Tibial nerve (tissue), 4 donors: ENCODE results near the gene WDR64.

Experiments
- EP300 ChIP-seq, 2 donors: sonication (generic); formaldehyde crosslinking; IDR thresholded peaks; one replicate each; pipeline ENCODE4 v1.6.1; 2017; ENCODE audit warnings: antibody characterized with exemption in 2 of 2, mild to moderate bottlenecking in 1 of 2
- POLR2A ChIP-seq, 2 donors: fragments of 450-650 bp; IDR thresholded peaks; one replicate each; pipeline ENCODE4 v1.6.1; 2017; ENCODE audit warnings: antibody characterized with exemption in 2 of 2, mild to moderate bottlenecking in 2 of 2, moderate library complexity in 2 of 2
- TF ChIP-seq, protein P1 (sequence below), 5 experiments: fragments of 200-600 bp in 3 of 5; fragments of 450-650 bp in 2 of 5; sonication (generic) in 3 of 5; IDR thresholded peaks; one replicate each; pipeline ENCODE4 v1.5.1; 2016 to 2019; ENCODE audit warnings: antibody characterized with exemption in 5 of 5, mild to moderate bottlenecking in 3 of 5, moderate library complexity in 2 of 5

DNA sequence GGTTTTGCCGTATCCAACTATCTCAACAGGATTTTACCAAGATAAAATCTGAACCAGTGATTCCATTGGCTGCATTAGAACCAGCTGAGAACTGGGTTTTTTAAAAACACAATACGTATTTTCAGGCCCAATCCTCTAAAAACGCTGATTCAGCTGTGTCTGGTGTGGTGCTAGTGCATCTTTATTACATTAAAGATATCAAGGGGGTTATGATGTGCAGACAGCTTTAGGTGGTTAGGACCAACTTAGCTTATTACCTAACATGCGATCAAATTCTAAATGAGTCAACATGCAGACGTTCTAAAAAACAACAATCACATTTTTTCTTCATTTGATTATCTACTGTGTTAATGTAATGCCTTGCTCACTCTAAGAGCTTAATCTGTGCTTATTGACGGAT is 163.9 kb downstream of the WDR64 start:
- TF ChIP-seq, protein P1, sequence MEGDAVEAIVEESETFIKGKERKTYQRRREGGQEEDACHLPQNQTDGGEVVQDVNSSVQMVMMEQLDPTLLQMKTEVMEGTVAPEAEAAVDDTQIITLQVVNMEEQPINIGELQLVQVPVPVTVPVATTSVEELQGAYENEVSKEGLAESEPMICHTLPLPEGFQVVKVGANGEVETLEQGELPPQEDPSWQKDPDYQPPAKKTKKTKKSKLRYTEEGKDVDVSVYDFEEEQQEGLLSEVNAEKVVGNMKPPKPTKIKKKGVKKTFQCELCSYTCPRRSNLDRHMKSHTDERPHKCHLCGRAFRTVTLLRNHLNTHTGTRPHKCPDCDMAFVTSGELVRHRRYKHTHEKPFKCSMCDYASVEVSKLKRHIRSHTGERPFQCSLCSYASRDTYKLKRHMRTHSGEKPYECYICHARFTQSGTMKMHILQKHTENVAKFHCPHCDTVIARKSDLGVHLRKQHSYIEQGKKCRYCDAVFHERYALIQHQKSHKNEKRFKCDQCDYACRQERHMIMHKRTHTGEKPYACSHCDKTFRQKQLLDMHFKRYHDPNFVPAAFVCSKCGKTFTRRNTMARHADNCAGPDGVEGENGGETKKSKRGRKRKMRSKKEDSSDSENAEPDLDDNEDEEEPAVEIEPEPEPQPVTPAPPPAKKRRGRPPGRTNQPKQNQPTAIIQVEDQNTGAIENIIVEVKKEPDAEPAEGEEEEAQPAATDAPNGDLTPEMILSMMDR (IDR thresholded peaks at IDR 0.05) = no peak
- no peak for TF ChIP-seq POLR2A (IDR thresholded peaks at IDR 0.05)
- no peak for TF ChIP-seq EP300 (IDR thresholded peaks at IDR 0.05)
